Measurements from ENCODE around the gene ARPC4.
A peak's percentile ranks its signal among the peaks of the same experiment; 100 is the strongest.
"Not testable (repeated sequence)": the region's sequence is repeated elsewhere in the genome, so short reads cannot be mapped to it uniquely, and the experiment has no call there.

ARPC4 gene

GRCh38 chr3:9843715-9844438, 51.0 kb downstream of the ARPC4 start, which contains the start of gene RPUSD3:
TSS of gene RPUSD3 (minus strand) at chr3:9844008. CDS start at chr3:9843990, 18 bp downstream.
- peaks cover 33% of the 10 kb centered on the region for H3K36me3 ChIP-seq (ENCODE audit: insufficient read depth, low read length)
- H3K4me2 ChIP-seq (ENCODE audit: low read length), result peak within 1 kb of the TSS; percentile 98
- H3K79me2 ChIP-seq (ENCODE audit: insufficient read depth, low read length), result no peaks in the 10 kb centered on the region
- H2AFZ ChIP-seq (ENCODE audit: low read length), result peak within 1 kb of the TSS; percentile 95
- H3K4me1 ChIP-seq (ENCODE audit: insufficient read depth, low read length, severe bottlenecking), result peaks cover 19% of the 10 kb centered on the region
- TF ChIP-seq EZH2 (IDR thresholded peaks at IDR 0.05; ENCODE audit: borderline replicate concordance, low read length), result no peak
- TF ChIP-seq CTCF (IDR thresholded peaks at IDR 0.05; ENCODE audit: low read length), result no peak
- no peaks in the 10 kb centered on the region for H3K9me3 ChIP-seq (ENCODE audit: low read length)
- no peaks in the 10 kb centered on the region for H3K9me2 ChIP-seq (ENCODE audit: low read depth, low read length)
- no peaks in the 10 kb centered on the region for H3F3A ChIP-seq (ENCODE audit: insufficient read depth, low read length)
- H4K20me1 ChIP-seq (ENCODE audit: insufficient read depth, low read length), result no peaks in the 10 kb centered on the region
- peak within 1 kb of the TSS; percentile 56 for H3K27ac ChIP-seq (ENCODE audit: low read depth, low read length, poor library complexity, severe bottlenecking)
- no peaks in the 10 kb centered on the region for H3K27me3 ChIP-seq (ENCODE audit: insufficient read depth, low read length)
- peak within 1 kb of the TSS; percentile 96 for H3K9ac ChIP-seq (ENCODE audit: low read length)
- peak within 1 kb of the TSS; percentile 99 for H3K4me3 ChIP-seq (ENCODE audit: low read depth, low read length, poor library complexity, severe bottlenecking)

- Histone ChIP-seq H3K79me2 (ENCODE audit: insufficient read depth, low read length) (no peaks in the 10 kb centered on the region), H3K27ac (ENCODE audit: low read depth, low read length, poor library complexity, severe bottlenecking) (no peak overlapping the region), H3K36me3 (ENCODE audit: insufficient read depth, low read length) (peaks cover 13% of the 10 kb centered on the region), H3K4me2 (ENCODE audit: low read length) (no peak overlapping the region), H3K9me3 (ENCODE audit: low read length) (no peaks in the 10 kb centered on the region), H3K9me2 (ENCODE audit: low read depth, low read length) (no peaks in the 10 kb centered on the region), H3K4me3 (ENCODE audit: low read depth, low read length, poor library complexity, severe bottlenecking) (no peak overlapping the region), H2AFZ (ENCODE audit: low read length) (no peak overlapping the region), H3F3A (ENCODE audit: insufficient read depth, low read length) (no peaks in the 10 kb centered on the region), H3K9ac (ENCODE audit: low read length) (no peak overlapping the region), H4K20me1 (ENCODE audit: insufficient read depth, low read length) (no peaks in the 10 kb centered on the region), H3K27me3 (ENCODE audit: insufficient read depth, low read length) (no peaks in the 10 kb centered on the region), H3K4me1 (ENCODE audit: insufficient read depth, low read length, severe bottlenecking) (peaks cover 19% of the 10 kb centered on the region)
- TF ChIP-seq EZH2 (IDR thresholded peaks at IDR 0.05; ENCODE audit: borderline replicate concordance, low read length) (no peak), CTCF (IDR thresholded peaks at IDR 0.05; ENCODE audit: low read length) (no peak)
Observed at GRCh38 chr3:9846231-9846630, 53.3 kb downstream of the ARPC4 start.

- no peak overlapping the region for H3K4me2 ChIP-seq (ENCODE audit: low read length)
- H3K4me1 ChIP-seq (ENCODE audit: insufficient read depth, low read length, severe bottlenecking), result peaks cover 18% of the 10 kb centered on the region
- H3K79me2 ChIP-seq (ENCODE audit: insufficient read depth, low read length), result no peaks in the 10 kb centered on the region
- H3K27ac ChIP-seq (ENCODE audit: low read depth, low read length, poor library complexity, severe bottlenecking), result no peak overlapping the region
- no peaks in the 10 kb centered on the region for H3F3A ChIP-seq (ENCODE audit: insufficient read depth, low read length)
- no peaks in the 10 kb centered on the region for H3K9me2 ChIP-seq (ENCODE audit: low read depth, low read length)
- H4K20me1 ChIP-seq (ENCODE audit: insufficient read depth, low read length), result no peaks in the 10 kb centered on the region
- peaks cover 5% of the 10 kb centered on the region for H3K36me3 ChIP-seq (ENCODE audit: insufficient read depth, low read length)
- no peaks in the 10 kb centered on the region for H3K9me3 ChIP-seq (ENCODE audit: low read length)
- TF ChIP-seq CTCF (IDR thresholded peaks at IDR 0.05; ENCODE audit: low read length) (no peak), EZH2 (IDR thresholded peaks at IDR 0.05; ENCODE audit: borderline replicate concordance, low read length) (no peak)
- H3K4me3 ChIP-seq (ENCODE audit: low read depth, low read length, poor library complexity, severe bottlenecking), result no peak overlapping the region
- H3K9ac ChIP-seq (ENCODE audit: low read length), result no peak overlapping the region
- no peak overlapping the region for H2AFZ ChIP-seq (ENCODE audit: low read length)
- no peaks in the 10 kb centered on the region for H3K27me3 ChIP-seq (ENCODE audit: insufficient read depth, low read length)
Observed at GRCh38 chr3:9846931-9847488, 54.1 kb downstream of the ARPC4 start.

DNA sequence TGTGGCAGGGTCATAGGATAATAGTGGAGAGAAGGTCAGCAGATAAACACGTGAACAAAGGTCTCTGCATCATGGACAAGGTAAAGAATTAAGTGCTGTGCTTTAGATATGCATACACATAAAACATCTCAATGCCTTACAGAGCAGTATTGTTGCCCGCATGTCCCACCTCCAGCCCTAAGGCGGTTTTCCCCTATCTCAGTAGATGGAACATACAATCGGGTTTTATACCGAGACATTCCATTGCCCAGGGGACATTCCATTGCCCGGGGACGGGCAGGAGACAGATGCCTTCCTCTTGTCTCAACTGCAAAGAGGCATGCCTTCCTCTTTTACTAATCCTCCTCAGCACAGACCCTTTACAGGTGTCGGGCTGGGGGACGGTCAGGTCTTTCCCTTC, 55.0 kb downstream of the ARPC4 start:
- H2AFZ ChIP-seq (ENCODE audit: low read length), result not testable (repeated sequence)

More for the DNA sequence above, 55.0 kb downstream of the ARPC4 start:
- not testable (repeated sequence) for H4K20me1 ChIP-seq (ENCODE audit: insufficient read depth, low read length); H3K4me1 ChIP-seq (ENCODE audit: insufficient read depth, low read length, severe bottlenecking); H3K36me3 ChIP-seq (ENCODE audit: insufficient read depth, low read length); H3K9ac ChIP-seq (ENCODE audit: low read length); H3K4me3 ChIP-seq (ENCODE audit: low read depth, low read length, poor library complexity, severe bottlenecking); H3F3A ChIP-seq (ENCODE audit: insufficient read depth, low read length); H3K9me3 ChIP-seq (ENCODE audit: low read length); H3K79me2 ChIP-seq (ENCODE audit: insufficient read depth, low read length); H3K4me2 ChIP-seq (ENCODE audit: low read length); H3K9me2 ChIP-seq (ENCODE audit: low read depth, low read length); H3K27me3 ChIP-seq (ENCODE audit: insufficient read depth, low read length); H3K27ac ChIP-seq (ENCODE audit: low read depth, low read length, poor library complexity, severe bottlenecking)
